GM18861 (cell line): Measurements from ENCODE around the gene DDX51.

Experiments
- ATAC-seq: cut with Tn5 transposase; IDR thresholded peaks from one replicate; pipeline ENCODE4 v1.9.1; 2021; ENCODE audit not compliant: unreplicated experiment

The DDX51 gene

GRCh38 chr12:132089407-132089910 lies 54.7 kb downstream of the DDX51 start:
- no peak for ATAC-seq
